Gastroesophageal sphincter (tissue), 4 donors: Measurements from ENCODE around the gene DDX1. TPM values are rescaled to one million over a fixed set of nuclear protein-coding genes. Genes with fewer than 3 reads are reported as not detected.
"Not testable (repeated sequence)": the region's sequence is repeated elsewhere in the genome, so short reads cannot be mapped to it uniquely, and the experiment has no call there.

ENCODE experiments used
- ATAC-seq: fragments of 150-250 bp; one replicate; pipeline ENCODE4 v1.9.1; 2016; ENCODE audit warnings: mild to moderate bottlenecking, moderate library complexity
- H3K27ac ChIP-seq, 4 donors: fragments of 200-600 bp; sonication (generic) in 3 of 4; 1 replicate in 3 of 4; 2 replicates in 1 of 4; pipeline ENCODE4 v1.5.1; 2016 to 2019
- H3K27me3 ChIP-seq: fragments of 200-600 bp; sonication (generic); one replicate; pipeline ENCODE4 v1.5.1; 2019
- H3K36me3 ChIP-seq, 2 donors: fragments of 200-600 bp; sonication (generic); one replicate each; pipeline ENCODE4 v1.5.1; 2019; ENCODE audit warnings: control low read depth in 1 of 2
- H3K4me1 ChIP-seq, 3 donors: fragments of 200-600 bp; sonication (generic); 1 replicate in 2 of 3; 2 replicates in 1 of 3; pipeline ENCODE4 v1.5.1; 2016 to 2019; ENCODE audit warnings: control low read depth in 2 of 3
- H3K4me3 ChIP-seq, 2 donors: fragments of 200-600 bp; sonication (generic); one replicate each; pipeline ENCODE4 v1.5.1; 2019; ENCODE audit warnings: mild to moderate bottlenecking in 1 of 2, moderate library complexity in 1 of 2
- H3K9me3 ChIP-seq, 3 donors: fragments of 200-600 bp; sonication (generic); one replicate each; pipeline ENCODE4 v1.5.1; 2017 to 2019; ENCODE audit warnings: control low read depth in 2 of 3
- EP300 ChIP-seq: sonication (generic); formaldehyde crosslinking; IDR thresholded peaks from one replicate; pipeline ENCODE4 v1.6.1; 2017; ENCODE audit warnings: antibody characterized with exemption, mild to moderate bottlenecking
- POLR2A ChIP-seq, 2 donors: fragments of 450-650 bp; IDR thresholded peaks; one replicate each; pipeline ENCODE4 v1.6.1; 2017; ENCODE audit warnings: antibody characterized with exemption in 2 of 2, mild to moderate bottlenecking in 2 of 2, moderate library complexity in 1 of 2
- POLR2AphosphoS5 ChIP-seq: sonication (generic); formaldehyde crosslinking; IDR thresholded peaks from one replicate; pipeline ENCODE4 v1.6.1; 2017; ENCODE audit warnings: antibody characterized with exemption
- WGBS, 2 donors: methylation state at CpG; one replicate each; pipeline ENCODE4 v1.1.5; 2018; ENCODE audit warnings: low coverage in 1 of 2; 5-methylcytosine and 5-hydroxymethylcytosine counted together
- total RNA-seq, 4 donors: library from RNA; depleted of rRNA; stranded (reverse); fragments of >200 nt; gene quantifications; one replicate each; pipeline ENCODE4 v1.1.0, GENCODE V29; 2016
- TF ChIP-seq, protein P1 (sequence below), 4 experiments: fragments of 200-600 bp in 2 of 4; fragments of 450-650 bp in 2 of 4; sonication (generic) in 1 of 4; IDR thresholded peaks; one replicate each; pipeline ENCODE4 v1.5.1; 2017 to 2019; ENCODE audit warnings: antibody characterized with exemption in 4 of 4, mild to moderate bottlenecking in 2 of 4, moderate library complexity in 2 of 4

Gene DDX1
- total RNA-seq, 4 donors from 2014 or later = 66.7 to 88.9 (median 67.4) TPM

GRCh38 chr2:15620857-15621471, 29.3 kb downstream of the DDX1 start:
- Histone ChIP-seq H3K27ac (no peak overlapping the region), H3K36me3 (peaks cover 5 to 88% of the 10 kb centered on the region in 2 donors), H3K9me3 (no peaks in the 10 kb centered on the region), H3K4me3 (no peak overlapping the region), H3K4me1 (no peaks in the 10 kb centered on the region), H3K27me3 (no peaks in the 10 kb centered on the region)
- TF ChIP-seq, protein P1, sequence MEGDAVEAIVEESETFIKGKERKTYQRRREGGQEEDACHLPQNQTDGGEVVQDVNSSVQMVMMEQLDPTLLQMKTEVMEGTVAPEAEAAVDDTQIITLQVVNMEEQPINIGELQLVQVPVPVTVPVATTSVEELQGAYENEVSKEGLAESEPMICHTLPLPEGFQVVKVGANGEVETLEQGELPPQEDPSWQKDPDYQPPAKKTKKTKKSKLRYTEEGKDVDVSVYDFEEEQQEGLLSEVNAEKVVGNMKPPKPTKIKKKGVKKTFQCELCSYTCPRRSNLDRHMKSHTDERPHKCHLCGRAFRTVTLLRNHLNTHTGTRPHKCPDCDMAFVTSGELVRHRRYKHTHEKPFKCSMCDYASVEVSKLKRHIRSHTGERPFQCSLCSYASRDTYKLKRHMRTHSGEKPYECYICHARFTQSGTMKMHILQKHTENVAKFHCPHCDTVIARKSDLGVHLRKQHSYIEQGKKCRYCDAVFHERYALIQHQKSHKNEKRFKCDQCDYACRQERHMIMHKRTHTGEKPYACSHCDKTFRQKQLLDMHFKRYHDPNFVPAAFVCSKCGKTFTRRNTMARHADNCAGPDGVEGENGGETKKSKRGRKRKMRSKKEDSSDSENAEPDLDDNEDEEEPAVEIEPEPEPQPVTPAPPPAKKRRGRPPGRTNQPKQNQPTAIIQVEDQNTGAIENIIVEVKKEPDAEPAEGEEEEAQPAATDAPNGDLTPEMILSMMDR (IDR thresholded peaks at IDR 0.05) = no peak
- TF ChIP-seq POLR2AphosphoS5 = no peak
- TF ChIP-seq POLR2A (IDR thresholded peaks at IDR 0.05) = no peak
- TF ChIP-seq EP300 = no peak
- WGBS, 2 donors = 89 to 96% methylated on average over 3 to 4 of the region's 4 CpGs
- no peak for ATAC-seq

- WGBS, 2 donors = 94 to 100% methylated on average over 3 of the region's 5 CpGs
- H3K27me3 ChIP-seq, H3K27ac ChIP-seq, H3K4me3 ChIP-seq, H3K9me3 ChIP-seq, ATAC-seq, H3K4me1 ChIP-seq: not testable (repeated sequence)
- peaks cover 5 to 88% of the 10 kb centered on the region in 2 donors for H3K36me3 ChIP-seq
Observed at GRCh38 chr2:15621472-15621870, 29.8 kb downstream of the DDX1 start.

- 85 to 100% methylated on average over 1 to 2 of the region's 2 CpGs for WGBS, 2 donors
- no peaks in the 10 kb centered on the region for H3K9me3 ChIP-seq
- H3K27me3 ChIP-seq = no peaks in the 10 kb centered on the region
- no peak for ATAC-seq
- TF ChIP-seq EP300 (no peak), POLR2AphosphoS5 (no peak), POLR2A (IDR thresholded peaks at IDR 0.05) (no peak)
- TF ChIP-seq, protein P1 (IDR thresholded peaks at IDR 0.05) = no peak
- no peak overlapping the region for H3K4me3 ChIP-seq
- H3K36me3 ChIP-seq = peaks cover 6 to 96% of the 10 kb centered on the region in 2 donors
- no peak overlapping the region for H3K27ac ChIP-seq
- H3K4me1 ChIP-seq = no peaks in the 10 kb centered on the region
Observed at GRCh38 chr2:15622214-15622613, 30.5 kb downstream of the DDX1 start.

GRCh38 chr2:15622614-15623480, 31.2 kb downstream of the DDX1 start:
- Histone ChIP-seq H3K4me3 (no peak overlapping the region), H3K9me3 (no peaks in the 10 kb centered on the region), H3K27ac (no peak overlapping the region), H3K27me3 (no peaks in the 10 kb centered on the region), H3K36me3 (peaks cover 8 to 97% of the 10 kb centered on the region in 2 donors), H3K4me1 (no peaks in the 10 kb centered on the region)
- no peak for ATAC-seq
- WGBS, 2 donors = 86 to 90% methylated on average over 3 of the region's 3 CpGs
- TF ChIP-seq, protein P1 (IDR thresholded peaks at IDR 0.05) = no peak
- TF ChIP-seq POLR2A (IDR thresholded peaks at IDR 0.05) = no peak
- no peak for TF ChIP-seq EP300
- no peak for TF ChIP-seq POLR2AphosphoS5

GRCh38 chr2:15623481-15623796, 31.8 kb downstream of the DDX1 start:
- no peak for ATAC-seq
- Histone ChIP-seq H3K36me3 (peaks cover 8 to 97% of the 10 kb centered on the region in 2 donors), H3K9me3 (no peaks in the 10 kb centered on the region), H3K4me3 (no peak overlapping the region), H3K27ac (no peak overlapping the region), H3K4me1 (no peaks in the 10 kb centered on the region), H3K27me3 (no peaks in the 10 kb centered on the region)
- 78 to 94% methylated on average over 2 of the region's 2 CpGs for WGBS, 2 donors
- no peak for TF ChIP-seq POLR2A (IDR thresholded peaks at IDR 0.05)
- TF ChIP-seq, protein P1 (IDR thresholded peaks at IDR 0.05) = no peak
- no peak for TF ChIP-seq EP300
- no peak for TF ChIP-seq POLR2AphosphoS5
